HG03558 (cell line): ENCODE results near the gene REELD1.

ENCODE experiments used
- ATAC-seq: cut with Tn5 transposase; IDR thresholded peaks from one replicate; pipeline ENCODE4 v1.9.1; 2021; ENCODE audit warnings: moderate number of reproducible peaks; ENCODE audit not compliant: unreplicated experiment; ENCODE audit errors: extremely low read depth

The REELD1 gene

DNA sequence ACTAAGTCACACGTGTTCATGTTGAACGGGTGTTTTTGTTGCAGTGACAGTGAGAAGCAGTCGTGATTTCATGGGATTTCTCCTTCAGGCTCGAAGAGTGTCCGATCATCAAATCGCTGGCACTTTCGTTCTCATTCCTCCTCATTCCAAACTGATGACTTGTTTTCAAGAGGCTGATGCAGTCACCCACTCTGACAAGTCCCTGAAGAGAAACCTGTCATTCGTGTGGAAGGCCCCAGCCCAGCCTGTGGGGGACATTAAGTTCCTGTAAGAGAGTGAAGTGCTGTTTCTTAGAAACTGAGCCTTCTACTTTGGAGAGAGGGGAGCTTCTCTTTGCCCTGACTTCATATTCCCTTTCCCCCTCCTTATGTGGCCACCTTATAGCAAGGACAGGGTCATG, 8.0 kb downstream of the REELD1 start:
- no peak for ATAC-seq

DNA sequence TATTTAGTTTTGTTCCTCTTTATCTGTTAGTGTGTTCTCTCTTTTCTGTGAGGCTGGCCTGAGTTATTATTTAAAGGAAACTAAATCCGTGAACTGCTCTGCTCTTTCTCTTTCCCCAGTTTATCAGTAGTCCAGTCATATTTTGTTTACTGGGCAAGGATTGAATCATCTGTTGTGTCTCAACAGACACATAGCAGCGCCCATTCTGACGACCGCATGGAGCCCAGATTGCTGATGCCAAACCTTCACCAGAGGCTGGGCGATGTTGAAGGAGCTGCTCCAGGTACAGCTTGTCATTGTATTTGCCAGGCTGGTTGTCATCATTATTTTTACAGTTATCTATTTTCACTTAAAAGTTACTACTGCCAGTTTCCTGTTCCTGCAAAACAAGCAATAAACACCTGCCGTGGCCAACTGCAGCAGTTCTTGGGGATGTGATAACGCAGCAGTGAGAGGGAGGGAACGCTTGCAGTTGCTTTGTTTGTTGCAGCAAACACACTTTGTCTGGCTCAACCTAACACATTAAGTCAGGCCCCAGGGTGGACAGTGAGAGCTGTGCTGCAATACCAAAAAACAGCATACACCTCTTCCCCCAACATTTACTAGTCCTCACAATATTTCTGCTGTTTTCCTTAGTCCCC, 10.1 kb downstream of the REELD1 start:
- no peak for ATAC-seq

DNA sequence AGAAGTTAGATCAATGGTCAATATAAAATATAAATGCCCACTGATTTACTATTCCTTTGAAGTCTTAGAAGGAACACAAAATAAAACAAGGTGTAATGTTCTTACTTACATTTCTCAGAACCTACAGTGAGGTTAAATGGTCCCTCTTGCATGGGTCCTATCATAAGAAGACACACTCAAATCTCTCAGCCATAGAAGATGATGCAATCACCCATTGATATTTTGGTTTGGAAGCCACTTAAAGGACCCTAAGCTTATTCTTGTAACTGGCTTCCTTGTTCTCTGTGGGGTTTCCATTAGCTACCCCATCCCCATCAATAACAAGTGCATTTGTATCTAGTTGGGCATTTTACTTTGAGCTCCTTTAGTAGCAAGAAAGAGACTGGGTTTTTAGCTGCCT, 15.1 kb downstream of the REELD1 start:
- ATAC-seq: no peak

DNA sequence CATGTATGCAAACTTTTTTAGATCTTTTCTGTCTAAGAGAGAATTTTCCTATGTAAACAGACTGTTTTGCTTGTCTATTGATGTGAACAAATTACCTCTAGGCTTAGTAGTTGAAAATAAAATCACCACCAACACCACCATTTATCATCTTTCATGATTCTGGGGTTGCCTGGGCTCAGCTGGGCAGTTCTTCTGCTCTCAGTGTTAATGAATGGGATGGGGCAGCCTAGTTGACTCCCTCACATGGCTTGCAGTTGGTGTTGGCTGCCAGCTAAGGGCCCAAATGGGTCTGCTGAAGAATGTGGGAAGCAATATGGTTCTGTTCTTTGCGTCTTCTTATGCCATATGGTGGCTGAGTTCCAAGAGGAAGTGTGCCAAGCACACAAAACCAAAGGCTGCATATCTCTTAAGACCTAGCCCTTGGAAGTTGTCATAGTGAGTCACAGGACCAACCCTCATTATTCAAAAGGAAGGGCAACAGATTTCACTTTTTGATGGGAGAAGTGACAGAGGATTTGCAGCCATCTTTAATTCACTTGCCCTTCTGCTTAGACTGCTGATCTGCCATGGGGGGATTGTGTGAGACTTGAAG, 17.9 kb downstream of the REELD1 start:
- ATAC-seq: no peak

DNA sequence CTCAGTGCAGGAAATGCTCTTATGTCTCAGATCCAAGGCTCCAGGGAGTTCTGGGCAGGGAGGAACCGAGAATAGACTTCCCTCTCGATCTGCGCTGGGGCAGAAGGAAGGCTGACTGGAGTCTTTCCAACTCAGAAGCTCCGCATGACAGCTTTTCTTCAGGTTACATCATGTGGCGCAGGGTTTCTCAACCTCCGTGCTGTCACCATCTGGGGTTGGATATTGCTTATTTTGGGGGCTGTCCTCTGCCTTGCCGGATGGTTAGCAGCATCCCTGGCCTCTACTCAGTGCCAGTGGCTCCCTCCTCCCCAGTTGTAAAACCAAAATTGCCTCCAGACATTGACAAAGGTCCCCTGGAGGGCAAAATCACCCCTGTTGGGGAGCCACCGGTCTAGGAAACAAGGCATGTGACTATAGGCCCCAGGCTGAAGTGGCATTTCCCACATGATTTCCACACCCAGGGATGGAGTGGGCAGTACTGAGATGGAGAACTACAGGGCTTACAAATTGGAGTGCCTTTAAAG, 21.4 kb downstream of the REELD1 start:
- no peak for ATAC-seq

DNA sequence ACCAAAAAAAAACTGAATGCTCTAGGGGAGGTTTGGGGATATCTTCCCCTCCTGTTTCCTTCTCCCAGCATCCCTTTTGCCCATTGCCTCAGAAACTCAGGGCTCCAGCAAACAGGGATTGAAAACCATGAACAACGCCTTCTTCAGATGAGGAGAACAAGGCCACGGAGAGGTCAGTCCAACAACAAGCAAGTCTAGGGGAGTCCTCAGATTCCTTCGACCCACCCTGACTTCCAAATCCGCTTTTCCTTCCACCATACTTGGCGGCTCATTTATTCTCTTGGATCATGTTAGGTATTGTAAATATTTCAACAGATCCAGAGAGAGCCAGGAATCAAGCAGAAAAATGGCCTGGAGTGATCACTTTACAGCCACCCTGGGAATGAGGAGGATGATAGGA, 21.9 kb downstream of the REELD1 start:
- ATAC-seq: no peak

DNA sequence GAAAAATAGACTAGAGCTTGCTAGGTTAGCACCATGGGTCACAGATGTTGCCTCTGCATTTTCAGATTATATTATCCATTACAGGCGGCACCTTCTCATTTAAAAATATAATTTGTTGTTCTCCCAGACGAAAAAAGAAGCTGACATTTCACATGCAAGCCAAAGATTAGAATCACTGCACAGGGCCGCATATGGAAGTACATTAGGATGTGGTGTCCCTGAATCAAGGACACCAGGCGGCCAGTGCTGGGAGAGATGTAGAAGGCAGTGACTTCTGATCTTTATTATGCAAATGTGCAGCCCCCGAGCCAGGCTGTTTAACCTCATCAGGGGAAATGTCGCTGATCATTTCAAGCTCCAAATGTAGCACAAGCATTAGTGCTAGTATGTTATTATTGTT, 22.8 kb downstream of the REELD1 start:
- no peak for ATAC-seq

DNA sequence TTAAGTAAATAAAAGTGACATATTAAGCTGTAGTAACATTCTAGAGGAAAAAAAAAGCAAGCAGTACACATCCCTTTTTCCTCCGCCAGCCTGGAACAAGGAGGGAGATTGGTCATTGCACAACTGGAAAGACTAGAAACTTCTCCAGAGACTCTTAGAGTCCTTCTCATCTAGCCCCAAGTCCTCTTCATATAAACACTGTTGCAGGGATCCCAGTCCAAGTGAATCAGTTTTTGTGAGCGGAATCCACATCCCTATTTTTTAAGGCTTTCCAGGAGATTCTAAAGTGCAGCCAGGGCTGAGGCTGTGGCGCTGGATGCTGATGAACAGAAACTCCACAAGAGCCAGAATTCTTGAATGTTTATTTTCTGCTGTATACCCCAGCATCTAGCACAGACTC, 23.8 kb downstream of the REELD1 start:
- no peak for ATAC-seq

DNA sequence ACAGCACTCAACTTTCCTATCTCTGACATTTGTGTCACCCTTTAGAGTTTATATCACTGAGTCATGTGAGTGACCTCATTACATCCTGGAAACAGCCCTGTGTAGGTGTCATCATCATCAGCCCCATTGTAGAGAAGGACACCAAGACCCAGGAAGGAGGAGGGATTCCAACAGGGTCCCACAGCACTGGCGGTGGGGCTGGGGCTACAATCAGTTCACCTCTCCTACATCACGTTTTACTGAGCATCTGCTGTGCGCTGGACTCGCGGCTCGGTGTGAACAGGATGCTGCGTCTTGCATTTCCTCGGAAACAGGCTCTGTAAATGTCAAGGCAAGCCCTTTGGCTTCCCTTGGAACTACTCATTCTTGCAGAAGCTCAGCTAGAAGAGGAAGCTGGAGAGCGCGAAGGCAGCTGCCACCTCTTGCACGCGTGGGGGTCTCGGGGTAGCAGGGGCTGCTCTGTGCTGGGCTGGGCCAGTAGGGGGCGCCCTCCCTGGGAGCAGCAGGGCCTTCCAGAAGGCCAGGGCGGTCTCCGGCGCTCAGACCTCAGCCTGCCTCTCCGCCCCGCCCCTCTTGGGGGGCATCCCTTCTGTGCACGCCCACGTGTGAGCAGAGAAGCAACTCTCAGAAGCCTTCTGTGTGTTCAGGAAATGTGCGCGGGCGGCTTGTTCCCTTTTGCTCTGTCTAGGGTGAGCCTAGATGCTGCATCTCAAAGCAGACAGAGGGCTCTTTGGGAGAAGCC, 29.0 kb downstream of the REELD1 start:
- ATAC-seq: peak; percentile 52

DNA sequence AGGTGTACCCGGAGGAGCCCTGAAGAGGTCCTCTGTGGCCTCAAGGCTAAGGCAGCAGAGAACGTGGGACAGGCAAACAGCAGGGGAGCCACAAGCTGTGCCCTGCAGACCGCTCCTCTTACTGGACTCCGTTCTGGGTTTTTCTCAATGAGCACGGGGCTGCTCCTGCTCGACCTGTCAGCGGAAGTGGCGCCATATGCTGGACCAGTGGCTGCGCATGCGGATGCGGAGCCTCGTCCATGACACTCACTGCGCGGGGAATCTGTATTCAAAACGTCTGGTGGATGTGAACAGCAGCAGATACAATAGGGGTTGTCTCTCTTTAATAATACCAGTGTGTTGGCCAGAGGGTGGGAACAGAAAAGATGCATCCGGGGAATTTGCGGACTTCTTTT, 29.5 kb downstream of the REELD1 start:
- no peak for ATAC-seq

DNA sequence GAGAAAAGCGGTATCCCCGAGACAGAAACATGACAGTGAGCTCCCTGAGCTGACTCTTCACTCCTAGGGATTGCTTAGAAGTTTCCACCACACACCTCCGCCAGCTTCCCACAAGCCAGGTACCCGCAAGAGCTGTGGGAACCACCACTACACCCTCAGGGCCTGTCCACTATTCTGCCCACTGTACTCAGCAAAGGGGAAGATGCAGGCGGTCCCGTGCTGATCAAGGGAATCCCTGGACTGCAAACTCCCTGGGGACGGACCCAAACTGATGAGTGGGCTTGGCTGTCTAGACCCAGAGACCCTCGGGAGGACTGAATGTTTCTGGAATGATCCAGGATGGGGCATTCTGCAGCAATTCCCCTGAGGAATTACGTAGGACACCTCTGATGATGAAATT, 30.2 kb downstream of the REELD1 start:
- no peak for ATAC-seq

DNA sequence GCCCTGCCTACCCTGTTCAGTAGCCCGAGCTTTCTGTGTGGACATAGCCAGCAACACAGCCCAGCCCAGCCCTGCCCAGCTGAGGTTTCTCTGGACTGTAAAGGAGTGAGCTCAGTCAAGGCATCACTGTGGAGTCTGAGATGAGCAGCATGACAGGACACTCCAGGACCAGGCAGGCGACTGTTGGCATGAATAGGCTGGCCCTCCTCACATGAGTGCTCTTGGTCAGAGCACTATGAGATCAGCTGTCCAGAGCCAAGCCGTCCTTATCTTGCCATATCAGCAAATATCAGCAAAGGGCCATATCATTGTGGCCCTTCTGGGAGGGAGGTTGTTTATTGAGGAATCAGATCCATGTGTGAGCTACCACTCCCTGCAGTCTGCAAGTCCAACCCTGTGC, 30.9 kb downstream of the REELD1 start:
- ATAC-seq: no peak

DNA sequence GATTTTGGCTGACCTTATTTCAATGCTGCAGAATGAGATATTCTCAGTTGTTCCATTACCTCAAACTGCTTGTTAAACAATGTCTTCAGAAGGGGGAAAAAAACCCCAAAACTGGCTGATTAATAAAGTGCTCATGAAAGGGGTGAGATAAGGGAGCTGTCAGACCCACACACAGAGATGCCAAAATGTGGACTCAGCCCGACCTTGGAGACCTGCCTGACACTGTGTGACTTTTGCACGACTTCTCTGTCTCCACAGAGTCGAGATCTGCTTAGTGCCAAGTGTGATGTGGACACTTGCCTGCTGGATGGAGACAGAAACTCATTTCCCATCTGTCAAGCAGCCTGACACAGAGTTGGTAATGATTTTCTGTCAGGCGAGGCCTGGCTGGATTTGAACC, 31.5 kb downstream of the REELD1 start:
- ATAC-seq: no peak

DNA sequence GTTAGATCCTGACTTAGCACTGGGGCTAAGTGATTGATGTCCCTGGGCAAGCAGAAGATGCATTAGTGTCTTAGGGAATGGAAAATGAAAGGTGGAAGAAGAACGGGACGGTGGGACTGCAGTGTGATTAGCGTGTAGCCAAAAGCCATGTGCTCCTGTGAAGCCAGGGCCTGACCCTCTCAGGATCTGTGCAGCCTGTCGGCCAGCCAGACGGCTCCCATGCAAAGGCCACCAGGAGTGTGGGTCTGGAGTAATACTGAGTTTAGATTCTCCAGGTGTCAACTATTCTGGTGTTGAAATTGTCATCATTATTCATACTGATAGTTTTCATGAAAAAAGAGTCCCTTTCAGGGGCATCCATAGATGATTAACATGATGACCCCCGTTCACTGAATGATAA, 32.0 kb downstream of the REELD1 start:
- no peak for ATAC-seq

DNA sequence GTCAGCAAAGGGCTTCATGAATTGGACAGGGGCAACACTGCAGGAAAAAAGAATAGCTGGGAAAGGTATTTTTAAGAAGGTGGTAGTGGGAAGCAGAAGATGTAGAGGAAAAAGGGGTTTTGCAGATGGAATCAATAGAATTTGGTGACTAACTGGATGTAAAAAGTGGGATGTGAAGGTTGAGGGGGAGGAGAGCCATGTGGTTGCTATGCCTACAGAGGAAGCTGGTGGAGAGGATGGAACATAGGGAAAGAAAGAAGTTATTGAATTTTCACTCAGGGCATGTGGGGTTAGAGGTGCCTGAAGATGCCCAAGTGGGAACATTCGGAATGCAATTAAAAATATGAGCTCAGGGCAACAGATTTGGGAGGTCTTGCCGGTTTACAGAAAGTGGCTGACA, 33.0 kb downstream of the REELD1 start:
- no peak for ATAC-seq

DNA sequence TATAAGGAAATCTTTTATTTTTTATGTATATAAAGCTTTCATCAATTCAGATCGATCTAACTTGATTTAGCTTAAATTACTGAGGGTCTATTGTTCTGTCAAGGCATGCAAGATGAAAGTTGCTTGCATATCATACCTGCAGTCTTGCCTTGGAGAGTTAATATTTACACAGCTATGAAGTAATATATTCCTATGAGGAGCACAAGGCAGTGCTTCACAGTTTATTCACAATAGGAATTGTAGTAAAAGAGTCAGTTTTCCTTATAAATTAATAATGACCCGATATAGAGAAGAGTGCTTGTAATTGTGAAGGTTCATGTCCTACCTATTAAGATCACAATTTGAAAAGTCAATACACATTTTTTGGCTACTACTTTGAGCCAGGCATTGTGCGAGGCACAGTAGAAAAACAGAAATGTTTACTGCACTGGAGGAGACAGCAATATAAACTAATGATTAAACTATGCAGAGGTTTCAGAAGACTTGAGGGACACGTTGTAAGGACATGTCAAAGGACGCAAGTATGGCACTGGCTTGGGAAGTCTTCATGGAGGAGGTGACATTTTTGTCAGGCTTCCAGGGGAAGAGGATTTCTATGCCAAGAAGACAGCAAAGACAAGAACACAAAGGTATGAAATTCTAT, 38.8 kb downstream of the REELD1 start:
- no peak for ATAC-seq

DNA sequence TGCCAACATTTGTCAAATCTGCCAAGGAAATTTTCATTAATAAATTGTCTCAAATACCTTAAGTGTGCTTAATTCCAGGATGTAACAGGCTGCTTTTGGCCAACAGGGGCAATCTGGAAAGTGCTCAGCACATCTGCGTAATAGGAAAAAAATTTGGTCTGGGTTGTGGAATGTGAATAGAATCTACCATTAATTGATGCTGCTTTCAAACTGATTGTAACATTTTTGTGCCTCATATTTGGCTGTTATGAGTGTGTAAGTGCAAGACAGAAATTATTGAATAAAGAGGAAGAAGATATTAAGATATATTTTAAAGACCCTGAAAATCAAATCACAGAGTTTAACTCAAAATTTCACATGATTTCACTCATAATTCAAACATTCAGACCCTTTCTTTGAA, 41.1 kb downstream of the REELD1 start:
- ATAC-seq: no peak

DNA sequence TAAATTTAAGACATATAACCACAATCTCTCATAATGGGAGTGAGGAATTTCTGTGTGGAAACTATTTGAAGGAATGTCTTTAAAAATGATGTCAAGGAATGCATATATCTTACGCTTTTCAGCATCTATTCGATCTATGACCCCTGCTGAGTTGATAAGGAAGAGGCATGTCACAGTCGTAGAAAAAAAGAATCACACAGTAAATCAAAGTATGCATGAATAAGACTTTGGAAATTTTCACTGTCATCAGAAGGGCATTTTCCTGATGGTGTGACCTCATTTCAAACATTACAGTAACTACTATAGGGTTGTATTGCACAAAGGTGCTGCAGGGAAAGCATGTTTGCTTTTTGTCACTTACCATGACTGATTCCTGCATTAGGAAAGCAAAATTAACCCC, 41.5 kb downstream of the REELD1 start:
- no peak for ATAC-seq

DNA sequence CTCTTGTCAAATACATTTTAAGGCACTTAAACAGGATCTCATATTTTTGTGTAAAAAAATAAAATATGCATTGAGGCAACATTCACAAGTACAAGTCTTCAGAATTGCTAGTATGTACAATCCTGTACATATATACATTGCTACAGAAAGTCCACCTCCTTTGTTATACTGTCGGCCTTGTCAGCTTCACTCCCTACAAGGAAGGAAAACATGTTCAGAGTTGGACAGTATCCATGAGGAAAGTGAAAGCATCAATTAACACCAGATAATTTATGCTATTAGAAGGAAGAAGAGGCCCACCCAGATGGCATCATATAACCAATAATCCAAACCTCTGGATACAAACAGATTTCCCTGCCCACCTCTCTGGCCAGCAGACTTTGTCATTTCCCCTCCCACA, 42.0 kb downstream of the REELD1 start:
- no peak for ATAC-seq

DNA sequence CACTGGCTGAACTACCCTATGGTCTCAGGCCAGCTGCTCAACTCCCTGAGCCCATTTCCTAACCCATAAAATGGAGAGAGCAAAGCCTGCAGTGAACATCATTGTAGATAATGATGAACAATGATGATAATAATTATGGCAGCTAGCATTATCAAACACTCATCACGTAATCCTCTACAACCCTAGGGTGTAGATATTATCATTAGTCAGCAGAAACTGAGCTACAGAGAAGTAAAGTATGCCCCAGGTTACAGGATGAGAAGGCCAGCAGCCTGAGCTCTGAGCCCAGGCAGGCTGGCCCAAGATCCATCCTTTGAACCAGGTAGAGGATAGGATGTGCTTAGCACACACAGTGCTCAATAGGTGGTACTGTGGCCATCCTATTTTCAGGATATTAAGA, 43.2 kb downstream of the REELD1 start:
- no peak for ATAC-seq

DNA sequence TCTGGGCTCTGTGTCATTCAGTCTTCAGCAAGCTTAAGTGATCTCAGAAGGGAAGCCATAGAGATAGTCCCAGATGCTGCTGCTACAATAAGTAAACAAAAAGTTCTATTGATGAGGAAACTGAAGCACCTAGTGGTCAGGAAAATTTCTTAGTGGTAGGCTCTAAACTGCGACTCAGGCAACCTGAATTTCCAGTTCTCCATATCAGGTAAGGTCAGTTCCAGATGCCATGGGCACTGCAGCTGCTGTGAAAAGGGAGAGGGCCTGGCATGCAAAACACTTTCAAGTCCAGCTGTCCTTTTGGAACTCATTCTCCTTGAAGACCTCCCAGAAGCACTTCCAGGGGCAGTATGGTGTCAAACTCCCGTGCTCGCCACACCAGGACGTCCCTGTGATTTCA, 46.2 kb downstream of the REELD1 start:
- ATAC-seq: no peak
